Activated B cell treated with CpG ODN at 0.5 μM for 24 hours (primary cell): ENCODE data around the gene ANP32B. TPM values are rescaled to one million over a fixed set of nuclear protein-coding genes. Genes with fewer than 3 reads are reported as not detected.
A peak's percentile ranks its signal among the peaks of the same experiment; 100 is the strongest.
"Not testable (repeated sequence)": the region's sequence is repeated elsewhere in the genome, so short reads cannot be mapped to it uniquely, and the experiment has no call there.

Experiments used
- ATAC-seq: fragments of 200-7000 bp; cut with Tn5 transposase; one replicate; pipeline ENCODE4 v1.10.0; 2021; ENCODE audit warnings: low read depth, mild to moderate bottlenecking, moderate library complexity
- CTCF ChIA-PET: fragments of 350-600 bp; sonication (Branson Sonifier 250); formaldehyde crosslinking; loops from one replicate; lab custom pipeline; 2021; ENCODE audit warnings: antibody characterized with exemption; lab: Charles Lee
- POLR2A ChIA-PET: fragments of 350-600 bp; sonication (Branson Sonifier 250); formaldehyde crosslinking; loops from one replicate; lab custom pipeline; 2021; ENCODE audit warnings: antibody characterized with exemption; lab: Charles Lee
- DNase-seq: peaks from one replicate; pipeline ENCODE4 v3.0.0; 2022
- H3K27ac Mint-ChIP-seq: one replicate; pipeline ENCODE4 v1.8.0; 2020; ENCODE audit warnings: mixed read lengths
- H3K27me3 Mint-ChIP-seq: one replicate; pipeline ENCODE4 v1.8.0; 2021; ENCODE audit warnings: mixed read lengths
- H3K36me3 Mint-ChIP-seq: one replicate; pipeline ENCODE4 v1.8.0; 2021; ENCODE audit warnings: low read depth, mixed read lengths
- H3K4me1 Mint-ChIP-seq: one replicate; pipeline ENCODE4 v1.8.0; 2021; ENCODE audit warnings: mixed read lengths
- H3K4me3 Mint-ChIP-seq: one replicate; pipeline ENCODE4 v1.8.0; 2020; ENCODE audit warnings: mild to moderate bottlenecking, mixed read lengths
- H3K9me3 Mint-ChIP-seq: one replicate; pipeline ENCODE4 v1.8.0; 2020; ENCODE audit warnings: mixed read lengths
- CTCF ChIP-seq: fragments of 200-600 bp; IDR thresholded peaks from one replicate; pipeline ENCODE4 v1.8.0; 2022; ENCODE audit warnings: antibody characterized with exemption, mild to moderate bottlenecking
- intact Hi-C: fragments of 100-400 bp; cut with micrococcal nuclease; formaldehyde crosslinking; loops from one replicate; pipeline ENCODE4 v1.15.1; 2024
- total RNA-seq: library from RNA; stranded (reverse); gene quantifications from 2 replicates; pipeline ENCODE4 v1.2.3, GENCODE V29; 2022

Gene ANP32B
- total RNA-seq, 1 donor from 2014 or later: 162 TPM

DNA sequence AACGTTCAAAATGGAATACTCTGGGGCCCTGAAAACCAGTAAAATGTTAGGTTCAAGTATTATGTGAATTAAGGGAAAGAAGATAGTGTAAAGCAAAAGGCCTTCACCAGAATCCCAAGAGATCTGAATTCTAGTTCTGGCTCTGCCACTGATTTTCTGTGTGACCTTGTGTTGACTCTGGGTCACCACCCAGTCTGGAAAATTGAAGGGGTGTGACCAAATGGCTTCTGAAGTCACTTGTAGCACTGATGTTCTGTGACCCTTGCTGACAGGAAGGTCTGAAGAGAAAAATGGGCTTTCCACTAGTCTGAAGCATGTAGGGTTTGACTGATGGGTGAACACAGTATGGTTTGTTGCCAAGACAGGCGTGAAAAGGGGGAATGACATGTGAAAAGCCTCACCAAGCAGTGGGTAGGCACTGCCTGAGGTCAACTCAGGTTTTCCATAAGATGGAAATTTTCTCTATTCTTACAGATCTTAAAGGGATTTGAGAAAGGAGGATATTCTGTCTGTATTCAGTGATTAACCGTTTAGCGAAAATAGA, 33.1 kb downstream of the ANP32B start:
- TF ChIP-seq CTCF: no peak
- no peaks in the 10 kb centered on the region for H3K9me3 Mint-ChIP-seq
- H3K27me3 Mint-ChIP-seq: no peaks in the 10 kb centered on the region
- ATAC-seq (no peak), DNase-seq (no peak)
- H3K36me3 Mint-ChIP-seq: peaks cover 88% of the 10 kb centered on the region
- peaks cover 9% of the 10 kb centered on the region for H3K4me1 Mint-ChIP-seq
- intact Hi-C loops: no loop called here
- H3K27ac Mint-ChIP-seq: peak overlapping the region; percentile 30
- ChIA-PET POLR2A (no interaction called here), CTCF (interaction anchor here (2.0 kb wide), 1 partner anchor 19 kb away, joined by 5 read pairs; no protein-coding TSS in a partner anchor)
- no peak overlapping the region for H3K4me3 Mint-ChIP-seq

GRCh38 chr9:98017306-98017705, 34.2 kb downstream of the ANP32B start:
- ATAC-seq: no peak
- Mint-ChIP-seq H3K4me1 (peaks cover 9% of the 10 kb centered on the region), H3K9me3 (no peaks in the 10 kb centered on the region), H3K36me3 (peaks cover 84% of the 10 kb centered on the region), H3K27me3 (no peaks in the 10 kb centered on the region), H3K4me3 (no peak overlapping the region), H3K27ac (peak overlapping the region; percentile 59)
- DNase-seq: no peak
- intact Hi-C loops: no loop called here
- POLR2A ChIA-PET: no interaction called here
- TF ChIP-seq CTCF: no peak
- CTCF ChIA-PET: no interaction called here

DNA sequence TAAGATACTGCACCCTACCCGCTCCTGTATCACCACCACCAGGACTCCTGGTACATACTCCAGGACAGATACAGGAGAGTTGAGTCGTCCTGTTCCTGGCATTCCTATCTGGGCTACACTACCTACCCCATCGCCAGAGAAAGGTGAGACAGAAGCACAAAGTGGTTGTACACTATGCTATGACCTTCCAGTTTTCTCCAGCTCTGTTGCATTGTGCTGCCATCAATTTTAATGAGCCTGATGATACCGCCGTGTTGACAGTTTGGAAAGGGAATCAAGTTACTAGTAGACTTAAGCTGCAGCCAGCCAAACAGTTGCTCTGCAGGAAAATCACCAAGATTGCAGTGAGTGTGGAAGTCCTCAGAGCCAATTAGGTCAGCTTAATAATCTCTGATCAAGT, 35.2 kb downstream of the ANP32B start:
- POLR2A ChIA-PET: no interaction called here
- intact Hi-C loops: no loop called here

GRCh38 chr9:98019098-98019497, 36.0 kb downstream of the ANP32B start:
- no peak for ATAC-seq
- peaks cover 9% of the 10 kb centered on the region for H3K4me1 Mint-ChIP-seq
- H3K9me3 Mint-ChIP-seq: no peaks in the 10 kb centered on the region
- H3K27ac Mint-ChIP-seq: peak overlapping the region; percentile 5
- H3K27me3 Mint-ChIP-seq: no peaks in the 10 kb centered on the region
- CTCF ChIA-PET: interaction anchor here (1.9 kb wide), 1 partner anchor 16 kb away, joined by 6 read pairs; no protein-coding TSS in a partner anchor
- H3K4me3 Mint-ChIP-seq: no peak overlapping the region
- no peak for DNase-seq
- no peak for TF ChIP-seq CTCF
- POLR2A ChIA-PET: no interaction called here
- H3K36me3 Mint-ChIP-seq: peaks cover 67% of the 10 kb centered on the region
- intact Hi-C loops: no loop called here

More for the DNA sequence above, 35.2 kb downstream of the ANP32B start:
- Mint-ChIP-seq H3K4me1 (peaks cover 9% of the 10 kb centered on the region), H3K36me3 (peaks cover 73% of the 10 kb centered on the region), H3K9me3 (no peaks in the 10 kb centered on the region), H3K27ac (no peak overlapping the region), H3K4me3 (no peak overlapping the region), H3K27me3 (no peaks in the 10 kb centered on the region)
- CTCF ChIA-PET: no interaction called here
- DNase-seq (no peak), ATAC-seq (no peak)
- no peak for TF ChIP-seq CTCF

DNA sequence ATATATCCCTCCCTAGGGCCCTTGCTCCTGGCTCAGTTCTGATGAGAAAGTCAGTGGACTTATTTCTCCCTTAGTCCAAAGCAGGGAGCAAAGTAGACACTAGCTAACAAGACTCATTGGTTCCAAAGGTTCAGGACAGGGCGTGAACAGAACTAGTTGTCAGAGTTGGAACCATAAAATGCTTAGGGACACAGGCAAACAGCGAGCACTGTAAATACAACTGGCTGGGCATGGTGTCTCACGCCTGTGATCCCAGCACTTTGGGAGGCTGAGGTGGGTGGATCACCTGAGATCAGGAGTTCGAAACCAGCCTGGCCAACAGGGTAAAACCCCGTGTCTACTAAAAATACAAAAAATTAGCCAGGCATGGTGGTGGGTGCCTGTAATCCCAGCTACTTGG, 36.7 kb downstream of the ANP32B start:
- H3K4me3 Mint-ChIP-seq, H3K27me3 Mint-ChIP-seq, ATAC-seq, intact Hi-C loops, H3K4me1 Mint-ChIP-seq, H3K27ac Mint-ChIP-seq, POLR2A ChIA-PET, DNase-seq, H3K9me3 Mint-ChIP-seq: not testable (repeated sequence)
- CTCF ChIA-PET: interaction anchor here (1.9 kb wide), 1 partner anchor 15 kb away, joined by 6 read pairs; no protein-coding TSS in a partner anchor
- peaks cover 61% of the 10 kb centered on the region for H3K36me3 Mint-ChIP-seq
